Spleen (tissue), 11 donors: ENCODE data around the gene HMCN2. TPM values are rescaled to one million over a fixed set of nuclear protein-coding genes. Genes with fewer than 3 reads are reported as not detected.
A peak's percentile ranks its signal among the peaks of the same experiment; 100 is the strongest.
"Not testable (repeated sequence)": the region's sequence is repeated elsewhere in the genome, so short reads cannot be mapped to it uniquely, and the experiment has no call there.

Experiments used
- DNase-seq: peaks from one replicate; pipeline ENCODE4 v3.0.0-alpha.2; 2020
- H3K27ac ChIP-seq, 8 donors: fragments of 200-600 bp; sonication (generic) in 7 of 8; 1 replicate in 4 of 8; 2 replicates in 4 of 8; pipeline versions ENCODE4 v1.5.0 to v1.8.0; 2016 to 2021; ENCODE audit warnings: inconsistent platforms in 4 of 8, mild to moderate bottlenecking in 4 of 8, moderate library complexity in 1 of 8
- H3K27me3 ChIP-seq, 7 donors: fragments of 200-600 bp; sonication (generic) in 6 of 7; replicated peaks in 1 of 7; 1 replicate in 4 of 7; 2 replicates in 3 of 7; pipeline versions ENCODE4 v1.5.0 to v1.8.0; 2016 to 2021; ENCODE audit warnings: inconsistent platforms in 3 of 7, mild to moderate bottlenecking in 1 of 7
- H3K36me3 ChIP-seq, 6 donors: fragments of 200-600 bp; sonication (generic) in 5 of 6; 1 replicate in 4 of 6; 2 replicates in 2 of 6; pipeline versions ENCODE4 v1.5.0 to v1.8.0; 2016 to 2021; ENCODE audit warnings: inconsistent platforms in 2 of 6
- H3K4me1 ChIP-seq, 6 donors: fragments of 200-600 bp; sonication (generic) in 5 of 6; 1 replicate in 3 of 6; 2 replicates in 3 of 6; pipeline versions ENCODE4 v1.5.0 to v1.8.0; 2016 to 2021; ENCODE audit warnings: inconsistent platforms in 3 of 6
- H3K4me3 ChIP-seq, 8 donors: fragments of 200-600 bp; sonication (generic) in 7 of 8; 1 replicate in 4 of 8; 2 replicates in 4 of 8; pipeline versions ENCODE4 v1.5.0 to v1.8.0; 2016 to 2021; ENCODE audit warnings: inconsistent platforms in 4 of 8, mild to moderate bottlenecking in 4 of 8, moderate library complexity in 2 of 8
- H3K9me3 ChIP-seq, 8 donors: fragments of 200-600 bp; sonication (generic) in 7 of 8; 1 replicate in 4 of 8; 2 replicates in 4 of 8; pipeline versions ENCODE4 v1.5.0 to v1.8.0; 2016 to 2021; ENCODE audit warnings: inconsistent platforms in 4 of 8
- CTCF ChIP-seq, 11 experiments: fragments of 200-600 bp in 7 of 11; fragments of 450-650 bp in 4 of 11; sonication (generic) in 4 of 11; IDR thresholded peaks in 8 of 11; conservative IDR thresholded peaks in 3 of 11; 1 replicate in 7 of 11; 2 replicates in 4 of 11; pipeline versions ENCODE4 v1.4.0 to v1.8.0; 2016 to 2021; ENCODE audit warnings: antibody characterized with exemption in 11 of 11, inconsistent platforms in 4 of 11, mild to moderate bottlenecking in 1 of 11
- POLR2A ChIP-seq, 3 donors: fragments of 450-650 bp; IDR thresholded peaks; one replicate each; pipeline ENCODE4 v1.5.1; 2017; ENCODE audit warnings: antibody characterized with exemption in 3 of 3, mild to moderate bottlenecking in 1 of 3
- POLR2AphosphoS5 ChIP-seq, 3 donors: sonication (generic); formaldehyde crosslinking; IDR thresholded peaks; one replicate each; pipeline ENCODE4 v1.5.1; 2017; ENCODE audit warnings: antibody characterized with exemption in 3 of 3
- WGBS, 5 donors: extraction: QIAGEN DNeasy Blood & Tissue Kit in 3 of 5; methylation state at CpG; one replicate each; pipeline versions ENCODE4 v1.1.5 to v1.1.7; 2013 to 2018; 5-methylcytosine and 5-hydroxymethylcytosine counted together
- intact Hi-C: fragments of 100-400 bp; cut with DNase I; formaldehyde crosslinking; loops from one replicate; pipeline ENCODE4 v1.15.0; 2023; ENCODE audit warnings: low total_unique reads
- polyA plus RNA-seq, 3 donors: library from polyadenylated mRNA; stranded (reverse); fragments of 200-250 nt; gene quantifications; one replicate each; pipeline ENCODE4 v1.2.1, GENCODE V29; 2013
- total RNA-seq, 7 donors: library from RNA; depleted of rRNA in 3 of 7; stranded (reverse); fragments of >200 nt in 3 of 7; fragmentation: NEBNext Ultra II Directional in 4 of 7; extraction: Animal tissue kit (Norgen Biotek cat#: 25700) in 4 of 7; gene quantifications; one replicate each; pipeline versions ENCODE4 v1.1.0 to v1.2.1, GENCODE V29; 2016 to 2021
- donor health status: healthy with polysubstance abuse.
- donor health status: DM: no; HTN: no; CAD: no; lungs with moderate emphysema.
- donor health status: DM: no; HTN: no; CAD: no.
- donor health status: Bipolar disorder and iron deficiency.
- donor health status: healthy.
- donor health status: DM: no; HTN: no; CAD: no.
- donor health status: DM: yes; HTN: yes; CAD: no.

Gene HMCN2
- total and polyA plus RNA-seq, 10 donors = 0.09 to 1.9 (median 0.73) TPM

GRCh38 chr9:130275156-130275555 is 9.6 kb downstream of the HMCN2 start:
- WGBS, 5 donors = 73 to 85% (median 80%) methylated on average over 9 of the region's 9 CpGs
- no peak overlapping the region for H3K4me3 ChIP-seq
- intact Hi-C loops = no loop called here
- H3K27ac ChIP-seq = no peak overlapping the region
- no peaks in the 10 kb centered on the region for H3K9me3 ChIP-seq
- no peaks in the 10 kb centered on the region for H3K36me3 ChIP-seq
- peaks cover 0 to 66% (median 7%) of the 10 kb centered on the region in 7 donors for H3K27me3 ChIP-seq
- no peak for DNase-seq
- TF ChIP-seq CTCF (IDR thresholded peaks at IDR 0.05 in 8 of 11, conservative IDR thresholded peaks at IDR 0.05 in 3 of 11) (no peak), POLR2AphosphoS5 (IDR thresholded peaks at IDR 0.05) (no peak), POLR2A (IDR thresholded peaks at IDR 0.05) (no peak)
- peaks cover 0 to 12% (median 0%) of the 10 kb centered on the region in 6 donors for H3K4me1 ChIP-seq

- peak; percentile 14 for DNase-seq
- Histone ChIP-seq H3K4me3 (no peak overlapping the region), H3K27ac (no peak overlapping the region), H3K27me3 (peaks cover 0 to 64% (median under 1%) of the 10 kb centered on the region in 7 donors), H3K4me1 (peaks cover 0 to 8% (median 0%) of the 10 kb centered on the region in 6 donors), H3K9me3 (no peaks in the 10 kb centered on the region), H3K36me3 (no peaks in the 10 kb centered on the region)
- 63 to 90% (median 87%) methylated on average over 3 of the region's 3 CpGs for WGBS, 5 donors
- intact Hi-C loops = no loop called here
- no peak for TF ChIP-seq CTCF (IDR thresholded peaks at IDR 0.05 in 8 of 11, conservative IDR thresholded peaks at IDR 0.05 in 3 of 11)
- TF ChIP-seq POLR2AphosphoS5 (IDR thresholded peaks at IDR 0.05) = no peak
- TF ChIP-seq POLR2A (IDR thresholded peaks at IDR 0.05) = no peak
These were observed 10.6 kb downstream of the HMCN2 start for GRCh38 chr9:130276121-130276520.

GRCh38 chr9:130276955-130277354 is 11.4 kb downstream of the HMCN2 start:
- TF ChIP-seq POLR2A (IDR thresholded peaks at IDR 0.05) (no peak), POLR2AphosphoS5 (IDR thresholded peaks at IDR 0.05) (no peak)

GRCh38 chr9:130277525-130277924 is 12.0 kb downstream of the HMCN2 start:
- H3K9me3 ChIP-seq = not testable (repeated sequence)

More at GRCh38 chr9:130276955-130277354, 11.4 kb downstream of the HMCN2 start:
- WGBS, 5 donors = 81 to 95% (median 86%) methylated on average over 10 to 11 of the region's 11 CpGs
- no peaks in the 10 kb centered on the region for H3K9me3 ChIP-seq
- intact Hi-C loops = no loop called here
- H3K36me3 ChIP-seq = no peaks in the 10 kb centered on the region
- H3K27me3 ChIP-seq = peaks cover 0 to 66% (median 0%) of the 10 kb centered on the region in 7 donors
- peak; percentile 19 for DNase-seq
- no peak overlapping the region for H3K27ac ChIP-seq
- peaks cover 0 to 4% (median 0%) of the 10 kb centered on the region in 6 donors for H3K4me1 ChIP-seq
- H3K4me3 ChIP-seq = no peak overlapping the region

GRCh38 chr9:130283539-130284248 is 18.1 kb downstream of the HMCN2 start:
- intact Hi-C loops = no loop called here
- WGBS, 5 donors = 75 to 82% (median 78%) methylated on average over 4 of the region's 4 CpGs
- DNase-seq = no peak
- Histone ChIP-seq H3K4me3 (no peak overlapping the region), H3K27ac (no peak overlapping the region), H3K4me1 (peaks cover 0 to 13% (median 0%) of the 10 kb centered on the region in 6 donors), H3K9me3 (no peaks in the 10 kb centered on the region), H3K36me3 (no peaks in the 10 kb centered on the region), H3K27me3 (peaks cover 0 to 84% (median 7%) of the 10 kb centered on the region in 7 donors)
- TF ChIP-seq POLR2A (IDR thresholded peaks at IDR 0.05) = no peak

More at GRCh38 chr9:130277525-130277924, 12.0 kb downstream of the HMCN2 start:
- H3K4me1 ChIP-seq, DNase-seq, intact Hi-C loops, H3K4me3 ChIP-seq, H3K36me3 ChIP-seq, H3K27ac ChIP-seq: not testable (repeated sequence)
- 88 to 100% (median 93%) methylated on average over 1 of the region's 1 CpG for whole genome bisulfite sequencing, 5 donors
- H3K27me3 ChIP-seq = peaks cover 0 to 66% (median 0%) of the 10 kb centered on the region in 7 donors
